PFSK-1 (cell line): ENCODE measurements around the gene PSMB2.

Experiments used
- FOXP2 ChIP-seq: optimal IDR thresholded peaks from 2 replicates; pipeline ENCODE3; 2011; ENCODE audit warnings: borderline replicate concordance, control low read depth, inconsistent platforms; ENCODE audit not compliant: insufficient read depth; ENCODE audit errors: extremely low read length, extremely low read depth
- POLR2AphosphoS5 ChIP-seq: IDR thresholded peaks from 2 replicates; pipeline ENCODE4 v1.6.1; 2012; ENCODE audit warnings: low read depth, mild to moderate bottlenecking, control low read depth, low read length, moderate library complexity
- SIN3A ChIP-seq: IDR thresholded peaks from 2 replicates; pipeline ENCODE4 v1.6.1; 2012; ENCODE audit warnings: mild to moderate bottlenecking, low read length, moderate library complexity, borderline replicate concordance; ENCODE audit not compliant: insufficient read depth
- TAF1 ChIP-seq: IDR thresholded peaks from 2 replicates; pipeline ENCODE4 v1.6.1; 2012; ENCODE audit warnings: low read length, control low read depth, borderline replicate concordance; ENCODE audit not compliant: insufficient read depth
- TF ChIP-seq, protein P1 (sequence below), 2 experiments: IDR thresholded peaks; 2 replicates each; pipeline versions ENCODE4 v1.6.1 to v1.8.0; 2011 to 2012; ENCODE audit warnings: low read depth in 2 of 2, low read length in 2 of 2, control low read depth in 1 of 2, inconsistent platforms in 1 of 2, mild to moderate bottlenecking in 1 of 2, moderate library complexity in 1 of 2; ENCODE audit not compliant: insufficient read depth in 1 of 2

PSMB2 gene

DNA sequence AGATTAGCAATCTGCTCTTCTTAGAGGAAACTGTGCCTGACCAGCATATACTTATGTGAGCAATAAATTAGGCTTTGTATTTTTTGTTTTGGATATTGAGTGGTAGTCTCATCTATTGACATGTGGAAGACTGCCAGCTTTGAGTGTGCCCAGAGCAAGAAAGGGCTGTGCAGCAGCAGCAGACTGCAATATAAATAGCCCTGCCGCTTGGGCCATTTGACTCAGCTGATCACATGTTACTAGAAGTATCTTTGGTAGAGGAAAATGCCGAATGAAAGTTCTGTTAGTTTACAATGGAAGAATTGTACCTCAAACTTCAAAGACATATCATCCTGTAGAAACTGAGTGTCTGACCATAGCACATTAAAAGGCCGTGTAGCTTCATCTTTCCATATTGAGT lies 9.1 kb upstream of the PSMB2 start:
- TF ChIP-seq FOXP2, result no peak
- no peak for TF ChIP-seq POLR2AphosphoS5
- no peak for TF ChIP-seq SIN3A
- TF ChIP-seq, protein P1, sequence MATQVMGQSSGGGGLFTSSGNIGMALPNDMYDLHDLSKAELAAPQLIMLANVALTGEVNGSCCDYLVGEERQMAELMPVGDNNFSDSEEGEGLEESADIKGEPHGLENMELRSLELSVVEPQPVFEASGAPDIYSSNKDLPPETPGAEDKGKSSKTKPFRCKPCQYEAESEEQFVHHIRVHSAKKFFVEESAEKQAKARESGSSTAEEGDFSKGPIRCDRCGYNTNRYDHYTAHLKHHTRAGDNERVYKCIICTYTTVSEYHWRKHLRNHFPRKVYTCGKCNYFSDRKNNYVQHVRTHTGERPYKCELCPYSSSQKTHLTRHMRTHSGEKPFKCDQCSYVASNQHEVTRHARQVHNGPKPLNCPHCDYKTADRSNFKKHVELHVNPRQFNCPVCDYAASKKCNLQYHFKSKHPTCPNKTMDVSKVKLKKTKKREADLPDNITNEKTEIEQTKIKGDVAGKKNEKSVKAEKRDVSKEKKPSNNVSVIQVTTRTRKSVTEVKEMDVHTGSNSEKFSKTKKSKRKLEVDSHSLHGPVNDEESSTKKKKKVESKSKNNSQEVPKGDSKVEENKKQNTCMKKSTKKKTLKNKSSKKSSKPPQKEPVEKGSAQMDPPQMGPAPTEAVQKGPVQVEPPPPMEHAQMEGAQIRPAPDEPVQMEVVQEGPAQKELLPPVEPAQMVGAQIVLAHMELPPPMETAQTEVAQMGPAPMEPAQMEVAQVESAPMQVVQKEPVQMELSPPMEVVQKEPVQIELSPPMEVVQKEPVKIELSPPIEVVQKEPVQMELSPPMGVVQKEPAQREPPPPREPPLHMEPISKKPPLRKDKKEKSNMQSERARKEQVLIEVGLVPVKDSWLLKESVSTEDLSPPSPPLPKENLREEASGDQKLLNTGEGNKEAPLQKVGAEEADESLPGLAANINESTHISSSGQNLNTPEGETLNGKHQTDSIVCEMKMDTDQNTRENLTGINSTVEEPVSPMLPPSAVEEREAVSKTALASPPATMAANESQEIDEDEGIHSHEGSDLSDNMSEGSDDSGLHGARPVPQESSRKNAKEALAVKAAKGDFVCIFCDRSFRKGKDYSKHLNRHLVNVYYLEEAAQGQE (IDR thresholded peaks at IDR 0.05; ENCODE audit: insufficient read depth in 1 of 2, low read depth in 2 of 2, low read length in 2 of 2), result no peak

DNA sequence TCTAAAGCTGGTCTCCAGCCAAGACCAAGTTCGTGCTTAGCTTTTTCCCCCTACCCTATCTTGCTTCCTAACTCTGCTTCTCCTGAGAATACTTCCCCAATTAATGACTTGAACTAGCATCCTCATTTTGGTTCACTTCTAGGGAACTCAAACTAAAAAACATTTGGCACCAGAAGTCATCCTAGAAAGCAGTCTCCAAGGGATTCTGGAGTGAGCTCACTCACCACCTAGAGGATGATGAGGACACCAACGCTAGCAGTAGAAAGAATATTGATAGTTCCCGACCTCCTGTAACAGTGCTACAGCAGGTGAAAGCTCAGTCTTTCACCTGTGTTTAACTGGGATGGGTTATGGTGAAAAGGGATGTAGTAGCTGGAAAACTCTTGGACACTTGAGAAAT lies 4.7 kb upstream of the PSMB2 start:
- TF ChIP-seq, protein P1 (IDR thresholded peaks at IDR 0.05; ENCODE audit: insufficient read depth in 1 of 2, low read depth in 2 of 2, low read length in 2 of 2), result no peak
- no peak for TF ChIP-seq SIN3A
- no peak for TF ChIP-seq TAF1
- no peak for TF ChIP-seq POLR2AphosphoS5
- TF ChIP-seq FOXP2, result no peak

DNA sequence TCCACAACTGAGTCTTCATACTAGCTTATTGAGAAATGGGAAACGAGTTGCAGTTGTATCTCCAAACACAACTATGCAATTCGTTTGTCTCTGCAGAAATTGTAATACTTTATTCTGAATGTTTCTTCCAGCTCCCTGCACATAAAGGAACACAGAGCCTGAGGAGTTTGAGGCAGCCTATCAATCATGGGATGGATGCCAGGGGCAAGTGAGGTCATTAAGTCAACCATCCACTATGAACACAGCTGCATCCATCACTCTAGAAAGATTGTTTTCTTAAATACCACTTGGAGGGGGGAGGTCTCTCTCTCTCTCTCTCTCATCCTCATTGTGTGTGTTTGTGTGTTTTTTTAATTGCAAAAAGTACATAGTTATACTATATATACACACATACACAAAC lies 2.9 kb upstream of the PSMB2 start:
- TF ChIP-seq, protein P1 (IDR thresholded peaks at IDR 0.05; ENCODE audit: insufficient read depth in 1 of 2, low read depth in 2 of 2, low read length in 2 of 2), result no peak
- no peak for TF ChIP-seq FOXP2
- TF ChIP-seq POLR2AphosphoS5, result no peak
- no peak for TF ChIP-seq SIN3A
- no peak for TF ChIP-seq TAF1

DNA sequence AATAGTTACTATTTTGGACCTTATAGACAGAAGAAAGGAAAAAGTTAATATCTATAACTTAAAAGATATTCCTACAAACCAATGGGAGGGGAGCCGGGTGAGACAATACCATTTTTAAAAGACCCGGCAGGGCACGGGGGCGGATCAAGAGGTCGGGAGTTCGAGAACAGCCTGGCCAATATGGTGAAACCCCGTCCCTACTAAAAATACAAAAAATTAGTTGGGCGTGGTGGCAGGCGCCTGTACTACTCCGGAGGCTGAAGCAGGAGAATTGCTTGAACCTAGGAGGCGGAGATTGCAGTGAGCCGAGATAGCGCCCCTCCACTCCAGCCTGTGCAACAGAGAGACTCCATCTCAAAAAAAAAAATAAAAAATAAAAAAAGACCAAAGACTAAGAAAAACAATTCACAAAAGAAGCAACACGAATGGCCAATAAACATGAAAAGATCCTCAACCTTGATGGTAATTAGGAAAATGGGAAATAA lies 1.2 kb upstream of the PSMB2 start:
- TF ChIP-seq POLR2AphosphoS5, result no peak
- no peak for TF ChIP-seq FOXP2
- no peak for TF ChIP-seq TAF1
- TF ChIP-seq, protein P1 (IDR thresholded peaks at IDR 0.05; ENCODE audit: insufficient read depth in 1 of 2, low read depth in 2 of 2, low read length in 2 of 2), result no peak
- no peak for TF ChIP-seq SIN3A

DNA sequence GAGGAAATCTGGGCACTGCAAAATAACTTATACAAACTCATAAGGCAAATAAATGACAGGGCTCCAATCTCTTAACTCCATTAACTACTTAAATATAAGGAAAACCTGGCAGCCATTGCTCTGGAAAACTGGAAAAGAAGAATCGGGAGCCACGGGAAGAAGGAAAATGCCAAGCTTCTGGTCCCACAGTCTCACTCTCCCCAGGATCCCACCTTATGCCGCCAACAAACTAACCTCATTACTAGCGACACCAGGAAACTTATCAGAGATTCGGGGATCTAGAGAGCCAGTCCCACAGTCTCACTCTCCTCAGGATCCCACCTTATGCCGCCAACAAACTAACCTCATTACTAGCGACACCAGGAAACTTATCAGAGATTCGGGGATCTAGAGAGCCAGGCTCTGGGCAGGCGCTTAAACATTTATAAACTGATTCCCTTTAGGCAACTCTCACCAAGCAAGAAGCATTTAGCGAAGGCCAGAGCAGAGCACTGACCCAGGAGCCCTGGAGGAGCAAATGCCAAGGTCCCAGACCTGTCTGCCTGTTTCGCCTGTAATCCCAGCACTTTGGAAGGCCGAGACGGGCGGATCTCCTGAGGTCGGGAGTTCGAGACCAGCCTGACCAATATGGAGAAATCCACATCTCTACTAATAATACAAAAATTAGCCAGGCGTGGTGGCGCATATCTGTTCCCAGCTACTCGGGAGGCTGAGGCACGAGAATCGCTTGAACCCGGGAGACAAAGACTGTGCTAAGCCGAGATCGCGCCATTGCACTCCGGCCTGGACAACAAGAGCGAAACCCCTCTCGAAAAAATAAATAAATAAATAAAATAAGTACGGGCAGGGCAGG lies 720 bp downstream of the PSMB2 start:
- no peak for TF ChIP-seq POLR2AphosphoS5
